Measurements from ENCODE around the gene UBE2V1.

Gene UBE2V1

DNA sequence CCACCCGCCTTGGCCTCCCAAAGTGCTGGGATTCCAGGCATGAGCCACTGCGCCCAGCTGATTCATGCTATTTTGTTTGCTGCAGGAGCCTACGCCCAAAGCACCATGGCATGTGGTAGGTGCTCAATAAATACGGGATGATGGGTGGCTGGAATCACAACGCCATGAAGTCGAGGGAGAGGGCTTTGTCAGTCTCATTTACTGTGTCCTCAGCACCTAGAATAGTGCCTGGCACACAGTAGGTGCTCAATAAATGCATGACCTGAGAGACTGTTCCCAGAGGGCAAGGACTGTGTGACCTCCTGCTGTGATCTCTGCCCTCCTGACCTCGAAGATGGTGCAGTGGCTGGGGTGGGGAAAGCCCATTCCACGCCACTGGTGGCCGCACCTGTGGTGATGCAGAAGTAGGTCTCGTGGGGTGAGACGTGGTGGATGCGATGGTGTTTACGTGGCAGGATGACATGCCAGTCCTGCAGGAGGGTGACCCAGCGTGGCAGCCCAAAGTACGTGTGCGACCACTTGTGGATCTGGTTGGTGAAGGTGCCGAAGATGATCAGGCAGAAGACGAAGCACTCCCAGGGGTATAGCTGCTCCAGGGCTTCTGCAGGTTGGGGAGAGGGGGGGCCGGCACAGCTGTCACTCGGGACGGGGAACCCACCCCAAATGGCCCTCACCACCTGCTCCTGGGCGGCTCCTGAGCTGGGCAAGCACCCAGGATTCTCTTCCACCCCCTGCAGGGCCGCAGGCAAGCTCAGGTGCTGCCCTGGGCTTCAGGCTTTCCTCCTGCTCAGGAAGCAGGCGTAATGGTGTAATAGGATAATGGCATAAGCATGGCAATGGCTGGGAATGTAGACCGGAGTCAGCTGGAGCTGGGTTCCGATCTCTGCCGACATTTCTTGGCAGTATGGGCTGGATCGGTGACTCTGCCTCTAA is 14.9 kb upstream of the UBE2V1 start:
- TF ChIP-seq, protein P1, sequence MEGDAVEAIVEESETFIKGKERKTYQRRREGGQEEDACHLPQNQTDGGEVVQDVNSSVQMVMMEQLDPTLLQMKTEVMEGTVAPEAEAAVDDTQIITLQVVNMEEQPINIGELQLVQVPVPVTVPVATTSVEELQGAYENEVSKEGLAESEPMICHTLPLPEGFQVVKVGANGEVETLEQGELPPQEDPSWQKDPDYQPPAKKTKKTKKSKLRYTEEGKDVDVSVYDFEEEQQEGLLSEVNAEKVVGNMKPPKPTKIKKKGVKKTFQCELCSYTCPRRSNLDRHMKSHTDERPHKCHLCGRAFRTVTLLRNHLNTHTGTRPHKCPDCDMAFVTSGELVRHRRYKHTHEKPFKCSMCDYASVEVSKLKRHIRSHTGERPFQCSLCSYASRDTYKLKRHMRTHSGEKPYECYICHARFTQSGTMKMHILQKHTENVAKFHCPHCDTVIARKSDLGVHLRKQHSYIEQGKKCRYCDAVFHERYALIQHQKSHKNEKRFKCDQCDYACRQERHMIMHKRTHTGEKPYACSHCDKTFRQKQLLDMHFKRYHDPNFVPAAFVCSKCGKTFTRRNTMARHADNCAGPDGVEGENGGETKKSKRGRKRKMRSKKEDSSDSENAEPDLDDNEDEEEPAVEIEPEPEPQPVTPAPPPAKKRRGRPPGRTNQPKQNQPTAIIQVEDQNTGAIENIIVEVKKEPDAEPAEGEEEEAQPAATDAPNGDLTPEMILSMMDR (IDR thresholded peaks at IDR 0.05; ENCODE audit: low read depth, low read length), result no peak
- no peak overlapping the region for H3K4me3 ChIP-seq (ENCODE audit: low read depth, low read length)

DNA sequence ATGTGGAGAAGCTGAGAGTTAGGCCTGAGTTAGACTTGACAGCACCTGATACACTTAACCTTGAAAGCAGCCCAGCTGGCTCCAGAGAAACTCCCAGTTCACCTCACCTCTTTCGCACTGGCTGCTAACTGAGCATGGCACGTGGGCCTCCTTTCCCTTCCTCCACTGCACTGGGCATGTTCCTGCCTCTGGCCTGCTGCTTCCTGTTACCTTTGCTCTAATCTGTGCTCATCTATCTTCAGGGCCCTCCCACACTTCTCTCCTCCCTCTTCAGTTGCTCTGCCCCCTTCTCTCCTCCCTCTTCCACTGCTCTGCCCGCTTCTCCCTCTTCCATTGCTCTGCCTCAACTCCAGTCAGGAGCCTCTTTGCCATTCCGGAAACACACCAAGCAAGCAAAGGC is 13.7 kb upstream of the UBE2V1 start:
- TF ChIP-seq, protein P1 (IDR thresholded peaks at IDR 0.05; ENCODE audit: low read depth, low read length), result no peak
- H3K4me3 ChIP-seq (ENCODE audit: low read depth, low read length), result no peak overlapping the region

DNA sequence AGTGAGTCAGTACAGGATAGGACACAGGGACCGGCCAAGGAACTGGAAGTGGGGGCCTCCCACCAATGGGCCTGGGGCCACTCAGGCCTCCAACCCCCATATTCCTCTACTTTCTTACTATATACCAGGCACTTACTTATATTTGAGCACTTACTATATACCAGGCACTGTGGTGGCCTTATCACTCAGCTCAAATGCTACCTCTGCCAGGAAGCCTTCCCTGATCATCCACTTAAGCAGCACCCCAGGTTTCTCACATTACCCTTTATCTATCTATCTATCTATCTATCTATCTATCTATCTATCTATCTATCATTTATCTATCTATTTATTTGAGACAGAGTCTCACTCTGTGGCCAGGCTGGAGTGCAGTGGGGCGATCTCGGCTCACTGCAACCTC is 12.3 kb upstream of the UBE2V1 start:
- TF ChIP-seq, protein P1 (IDR thresholded peaks at IDR 0.05; ENCODE audit: low read depth, low read length), result no peak
- no peak overlapping the region for H3K4me3 ChIP-seq (ENCODE audit: low read depth, low read length)

DNA sequence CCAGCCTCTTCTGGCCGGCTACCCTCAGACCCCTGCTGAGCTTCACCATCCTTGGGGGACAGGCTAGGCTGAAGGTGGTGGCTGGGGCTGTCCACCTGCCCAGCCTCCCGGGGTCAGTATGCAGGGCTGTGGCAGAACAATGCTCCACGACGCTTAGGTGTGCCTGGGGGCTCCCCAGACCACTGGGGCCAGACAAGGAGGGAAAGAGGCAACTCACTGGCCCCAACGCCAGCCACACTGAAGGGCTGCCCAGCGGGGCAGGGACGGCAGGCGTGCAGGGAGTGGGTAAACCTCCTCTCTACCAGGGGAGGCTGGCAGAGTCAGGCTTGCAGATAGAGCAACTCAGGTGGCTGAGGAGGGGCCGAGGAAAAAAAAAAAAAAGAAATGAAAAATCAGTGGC is 11.5 kb upstream of the UBE2V1 start:
- TF ChIP-seq, protein P1 (IDR thresholded peaks at IDR 0.05; ENCODE audit: low read depth, low read length), result no peak
- H3K4me3 ChIP-seq (ENCODE audit: low read depth, low read length), result no peak overlapping the region

DNA sequence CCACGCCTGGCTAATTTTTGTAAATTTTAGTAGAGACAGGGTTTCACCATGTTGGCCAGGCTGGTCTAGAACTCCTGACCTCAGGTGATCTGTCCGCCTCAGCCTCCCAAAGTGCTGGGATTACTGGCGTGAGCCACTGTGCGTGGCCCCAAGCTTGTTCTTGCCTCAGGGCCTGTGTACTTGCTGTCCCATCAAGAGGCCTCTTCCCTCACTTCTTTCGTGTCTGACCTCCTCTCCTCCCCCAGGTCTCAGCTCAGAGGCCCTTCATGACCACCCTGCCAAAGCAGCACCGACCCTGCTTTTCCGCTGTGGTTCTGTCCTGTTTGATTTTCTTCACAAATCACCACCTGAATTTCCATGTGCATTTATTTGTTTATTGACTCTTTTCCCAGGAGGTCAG is 10.5 kb upstream of the UBE2V1 start:
- TF ChIP-seq, protein P1 (IDR thresholded peaks at IDR 0.05; ENCODE audit: low read depth, low read length), result no peak
- no peak overlapping the region for H3K4me3 ChIP-seq (ENCODE audit: low read depth, low read length)

DNA sequence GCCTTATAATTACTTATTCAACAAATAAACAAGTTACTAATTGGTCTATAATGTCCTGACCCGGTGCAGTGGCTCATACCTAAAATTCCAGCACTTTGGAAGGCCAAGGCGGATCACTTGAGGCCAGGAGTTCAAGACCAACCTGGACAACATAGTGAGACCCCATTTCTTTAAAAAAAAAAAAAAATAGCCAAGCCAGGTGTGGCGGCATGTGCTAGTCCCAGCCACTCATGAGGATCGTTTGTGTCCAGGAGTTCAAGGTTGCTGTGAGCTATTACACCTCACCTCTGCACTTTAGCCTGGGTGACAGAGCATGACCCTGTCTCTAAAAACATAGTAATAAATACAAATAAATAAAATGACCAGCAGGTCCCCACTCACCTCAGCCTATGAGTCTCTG is 9.8 kb upstream of the UBE2V1 start:
- TF ChIP-seq, protein P1 (IDR thresholded peaks at IDR 0.05; ENCODE audit: low read depth, low read length), result no peak

DNA sequence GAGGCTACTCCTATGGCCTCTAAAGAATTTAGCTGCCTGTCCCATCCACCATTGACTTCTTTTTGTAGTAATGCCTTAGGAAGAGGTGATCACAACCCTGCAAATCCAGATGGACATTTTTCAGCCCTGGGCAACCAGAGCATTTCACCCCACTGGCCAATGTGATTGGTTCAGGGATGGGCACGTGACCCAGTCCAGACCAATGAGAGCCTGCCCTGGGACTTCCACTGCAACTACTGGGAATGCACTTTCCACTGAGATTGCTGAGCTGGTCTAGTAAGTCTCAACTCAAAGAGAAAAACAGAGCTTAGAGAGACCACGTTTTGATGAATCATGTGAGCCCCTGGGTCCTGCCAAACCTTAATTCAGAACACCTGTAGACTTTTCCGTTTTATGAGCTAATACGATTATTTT is 8.9 kb upstream of the UBE2V1 start:
- TF ChIP-seq, protein P1 (IDR thresholded peaks at IDR 0.05; ENCODE audit: low read depth, low read length), result no peak
- H3K4me3 ChIP-seq (ENCODE audit: low read depth, low read length), result no peak overlapping the region

More for the DNA sequence above, 9.8 kb upstream of the UBE2V1 start:
- H3K4me3 ChIP-seq (ENCODE audit: low read depth, low read length), result no peak overlapping the region
